DOHH2 (cell line): ENCODE data around the gene KIRREL2.

Experiments
- H3F3A ChIP-seq: fragments of 200-600 bp; sonication (generic), shearing (Covaris generic); 2 replicates; pipeline ENCODE4 v1.6.0; 2016; ENCODE audit warnings: antibody characterized with exemption, mild to moderate bottlenecking; ENCODE audit not compliant: control insufficient read depth, insufficient read depth
- H3K27ac ChIP-seq: fragments of 200-600 bp; sonication (generic); 2 replicates; pipeline ENCODE4 v1.5.1; 2014; ENCODE audit warnings: low read depth, mild to moderate bottlenecking, low read length, moderate library complexity
- H3K27me3 ChIP-seq: fragments of 200-600 bp; sonication (generic); 2 replicates; pipeline ENCODE4 v1.6.1; 2014; ENCODE audit warnings: mild to moderate bottlenecking, low read length, mixed read lengths; ENCODE audit not compliant: control insufficient read depth
- H3K36me3 ChIP-seq: fragments of 200-600 bp; sonication (generic); 2 replicates; pipeline ENCODE4 v1.6.1; 2014; ENCODE audit warnings: mild to moderate bottlenecking, low read length, moderate library complexity, mixed read lengths; ENCODE audit not compliant: control insufficient read depth
- H3K4me1 ChIP-seq: fragments of 200-600 bp; sonication (generic); 2 replicates; pipeline ENCODE4 v1.6.1; 2014; ENCODE audit warnings: mild to moderate bottlenecking, low read length, mixed read lengths; ENCODE audit not compliant: control insufficient read depth
- H3K4me2 ChIP-seq: fragments of 200-600 bp; sonication (generic); 2 replicates; pipeline ENCODE4 v1.6.0; 2014; ENCODE audit warnings: mild to moderate bottlenecking, low read length, moderate library complexity
- H3K4me3 ChIP-seq: fragments of 200-600 bp; sonication (generic); 2 replicates; pipeline ENCODE4 v1.5.1; 2014; ENCODE audit warnings: mild to moderate bottlenecking, low read length, mixed read lengths
- H3K79me2 ChIP-seq: fragments of 200-600 bp; sonication (generic); 2 replicates; pipeline ENCODE4 v1.6.1; 2014; ENCODE audit warnings: mild to moderate bottlenecking, low read length, mixed read lengths; ENCODE audit not compliant: control insufficient read depth
- H3K9me2 ChIP-seq: fragments of 200-600 bp; sonication (generic); replicated peaks from 2 replicates; pipeline ENCODE4 v1.6.1; 2014; ENCODE audit warnings: mild to moderate bottlenecking, low read length, mixed read lengths; ENCODE audit not compliant: control insufficient read depth
- H3K9me3 ChIP-seq: fragments of 200-600 bp; sonication (generic); 2 replicates; pipeline ENCODE4 v1.6.1; 2014; ENCODE audit warnings: antibody characterized with exemption, low read length, mixed read lengths; ENCODE audit not compliant: control insufficient read depth, insufficient read depth
- H4K20me1 ChIP-seq: fragments of 200-600 bp; sonication (generic); 2 replicates; pipeline ENCODE4 v1.6.0; 2014; ENCODE audit warnings: low read depth, mild to moderate bottlenecking, antibody characterized with exemption, low read length, moderate library complexity; ENCODE audit not compliant: control insufficient read depth, insufficient read depth
- EZH2phosphoT487 ChIP-seq: fragments of 200-600 bp; sonication (generic); IDR thresholded peaks from 2 replicates; pipeline ENCODE4 v1.6.1; 2017; ENCODE audit warnings: borderline replicate concordance, mild to moderate bottlenecking, antibody characterized with exemption, low read length, moderate library complexity, mixed read lengths
- TF ChIP-seq, protein P1 (sequence below): fragments of 200-600 bp; sonication (generic); IDR thresholded peaks from one replicate; pipeline ENCODE4 v1.5.1; 2014; ENCODE audit warnings: antibody characterized with exemption, mild to moderate bottlenecking, low read depth, low read length; ENCODE audit not compliant: poor library complexity, severe bottlenecking

The KIRREL2 gene

DNA sequence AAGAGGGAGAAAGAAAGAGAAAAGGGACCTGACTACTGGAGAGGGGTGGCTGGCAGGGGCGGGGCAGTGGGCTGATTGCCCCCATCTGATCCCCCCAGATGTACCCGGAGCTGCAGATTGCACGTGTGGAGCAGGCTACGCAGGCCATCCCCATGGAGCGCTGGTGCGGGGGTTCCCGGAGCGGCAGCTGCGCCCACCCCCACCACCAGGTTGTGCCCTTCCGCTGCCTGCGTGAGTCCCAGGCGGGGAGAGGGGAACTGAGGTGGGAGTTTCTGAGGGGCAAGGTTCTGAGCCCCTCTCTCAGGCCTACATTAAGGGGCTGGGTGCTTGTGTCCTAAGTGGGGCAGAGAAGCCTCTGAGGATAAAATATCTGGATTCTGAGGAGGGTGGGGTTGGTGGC, 14.1 kb downstream of the KIRREL2 start:
- no peaks in the 10 kb centered on the region for H3K79me2 ChIP-seq
- H3K27me3 ChIP-seq: 0 out of 2 replicates have a peak, but pooled peaks cover 7% of the 10 kb centered on the region
- H3K9me3 ChIP-seq: no peaks in the 10 kb centered on the region
- peaks cover 28% of the 10 kb centered on the region for H3K4me1 ChIP-seq
- H4K20me1 ChIP-seq: no peaks in the 10 kb centered on the region
- H3K4me2 ChIP-seq: no peak overlapping the region; the same call in 1 of the 2 replicates
- H3K27ac ChIP-seq: no peak overlapping the region
- no peak overlapping the region for H3K4me3 ChIP-seq
- H3F3A ChIP-seq: no peaks in the 10 kb centered on the region
- H3K36me3 ChIP-seq: no peaks in the 10 kb centered on the region
- H3K9me2 ChIP-seq: no peaks in the 10 kb centered on the region
- TF ChIP-seq EZH2phosphoT487: no peak
- TF ChIP-seq, protein P1, sequence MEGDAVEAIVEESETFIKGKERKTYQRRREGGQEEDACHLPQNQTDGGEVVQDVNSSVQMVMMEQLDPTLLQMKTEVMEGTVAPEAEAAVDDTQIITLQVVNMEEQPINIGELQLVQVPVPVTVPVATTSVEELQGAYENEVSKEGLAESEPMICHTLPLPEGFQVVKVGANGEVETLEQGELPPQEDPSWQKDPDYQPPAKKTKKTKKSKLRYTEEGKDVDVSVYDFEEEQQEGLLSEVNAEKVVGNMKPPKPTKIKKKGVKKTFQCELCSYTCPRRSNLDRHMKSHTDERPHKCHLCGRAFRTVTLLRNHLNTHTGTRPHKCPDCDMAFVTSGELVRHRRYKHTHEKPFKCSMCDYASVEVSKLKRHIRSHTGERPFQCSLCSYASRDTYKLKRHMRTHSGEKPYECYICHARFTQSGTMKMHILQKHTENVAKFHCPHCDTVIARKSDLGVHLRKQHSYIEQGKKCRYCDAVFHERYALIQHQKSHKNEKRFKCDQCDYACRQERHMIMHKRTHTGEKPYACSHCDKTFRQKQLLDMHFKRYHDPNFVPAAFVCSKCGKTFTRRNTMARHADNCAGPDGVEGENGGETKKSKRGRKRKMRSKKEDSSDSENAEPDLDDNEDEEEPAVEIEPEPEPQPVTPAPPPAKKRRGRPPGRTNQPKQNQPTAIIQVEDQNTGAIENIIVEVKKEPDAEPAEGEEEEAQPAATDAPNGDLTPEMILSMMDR: no peak

DNA sequence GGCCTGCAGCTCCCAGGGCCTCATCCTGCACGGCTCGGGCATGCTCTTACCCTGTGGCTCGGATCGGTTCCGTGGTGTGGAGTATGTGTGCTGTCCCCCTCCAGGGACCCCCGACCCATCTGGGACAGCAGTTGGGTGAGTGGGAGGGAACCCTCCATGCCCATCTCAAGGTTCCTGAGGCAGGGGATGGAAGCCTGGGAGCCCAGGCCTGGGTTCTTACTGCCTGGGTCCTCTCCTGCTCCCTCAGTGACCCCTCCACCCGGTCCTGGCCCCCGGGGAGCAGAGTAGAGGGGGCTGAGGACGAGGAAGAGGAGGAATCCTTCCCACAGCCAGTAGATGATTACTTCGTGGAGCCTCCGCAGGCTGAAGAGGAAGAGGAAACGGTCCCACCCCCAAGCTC, 14.9 kb downstream of the KIRREL2 start:
- Histone ChIP-seq H4K20me1 (no peaks in the 10 kb centered on the region), H3K9me3 (no peaks in the 10 kb centered on the region)
- TF ChIP-seq, protein P1: no peak
- no peak for TF ChIP-seq EZH2phosphoT487

DNA sequence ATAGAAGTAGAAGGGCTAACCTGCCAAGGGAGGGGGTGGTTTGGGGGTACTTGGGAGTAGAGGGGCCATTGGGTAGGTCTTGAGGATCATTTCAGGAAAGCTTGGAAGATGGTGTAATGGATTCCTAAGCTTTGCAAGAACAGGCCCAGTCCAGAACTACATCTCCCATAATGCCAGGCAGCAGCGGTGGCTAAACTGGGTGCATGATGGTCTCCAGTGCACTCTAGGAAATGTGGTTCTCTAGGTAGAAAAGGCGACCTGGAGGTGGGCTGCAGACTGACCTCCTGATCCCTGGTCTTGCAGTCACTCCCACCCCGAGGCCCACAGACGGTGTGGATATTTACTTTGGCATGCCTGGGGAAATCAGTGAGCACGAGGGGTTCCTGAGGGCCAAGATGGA, 15.5 kb downstream of the KIRREL2 start:
- Histone ChIP-seq H3K9me2 (no peaks in the 10 kb centered on the region), H3F3A (no peaks in the 10 kb centered on the region), H3K9me3 (no peaks in the 10 kb centered on the region), H3K36me3 (no peaks in the 10 kb centered on the region), H3K4me2 (no peak overlapping the region), H4K20me1 (no peaks in the 10 kb centered on the region), H3K27ac (no peak overlapping the region), H3K79me2 (no peaks in the 10 kb centered on the region), H3K27me3 (0 out of 2 replicates have a peak, but pooled peaks cover 7% of the 10 kb centered on the region), H3K4me3 (no peak overlapping the region), H3K4me1 (peaks cover 28% of the 10 kb centered on the region)
- TF ChIP-seq, protein P1: no peak
- no peak for TF ChIP-seq EZH2phosphoT487

More for the DNA sequence above, 14.9 kb downstream of the KIRREL2 start:
- Histone ChIP-seq H3K36me3 (no peaks in the 10 kb centered on the region), H3K4me3 (no peak overlapping the region), H3K27me3 (0 out of 2 replicates have a peak, but pooled peaks cover 7% of the 10 kb centered on the region), H3K27ac (no peak overlapping the region), H3K9me2 (no peaks in the 10 kb centered on the region), H3K79me2 (no peaks in the 10 kb centered on the region), H3K4me1 (peaks cover 28% of the 10 kb centered on the region), H3K4me2 (no peak overlapping the region), H3F3A (no peaks in the 10 kb centered on the region)
